Activated naive CD4-positive, alpha-beta T cell treated with anti-CD3 and anti-CD28 coated beads for 36 hours (primary cell): ENCODE data around the gene GABBR2. TPM values are rescaled to one million over a fixed set of nuclear protein-coding genes. Genes with fewer than 3 reads are reported as not detected.

ENCODE experiments used
- CTCF ChIA-PET: fragments of 350-600 bp; sonication (Branson Sonifier 250); formaldehyde crosslinking; loops from one replicate; lab custom pipeline; 2021; ENCODE audit warnings: antibody characterized with exemption; lab: Charles Lee
- DNase-seq: peaks from one replicate; pipeline ENCODE4 v3.0.0-alpha.2; 2020
- H3K27ac Mint-ChIP-seq: one replicate; pipeline ENCODE4 v1.8.0; 2021; ENCODE audit warnings: mild to moderate bottlenecking, mixed read lengths
- H3K27me3 Mint-ChIP-seq: one replicate; pipeline ENCODE4 v1.8.0; 2021; ENCODE audit warnings: low read depth, mixed read lengths
- H3K36me3 Mint-ChIP-seq: one replicate; pipeline ENCODE4 v1.8.0; 2021; ENCODE audit warnings: low read depth, mixed read lengths
- H3K4me1 Mint-ChIP-seq: one replicate; pipeline ENCODE4 v1.8.0; 2021; ENCODE audit warnings: low read depth, mixed read lengths
- H3K4me3 Mint-ChIP-seq: one replicate; pipeline ENCODE4 v1.8.0; 2021; ENCODE audit warnings: mild to moderate bottlenecking, moderate library complexity, mixed read lengths
- H3K9me3 Mint-ChIP-seq: one replicate; pipeline ENCODE4 v1.8.0; 2021; ENCODE audit warnings: mixed read lengths
- intact Hi-C: fragments of 100-400 bp; cut with micrococcal nuclease; formaldehyde crosslinking; loops from one replicate; pipeline ENCODE4 v1.15.1; 2023
- total RNA-seq, 2 experiments: library from RNA; stranded (reverse); gene quantifications; one replicate each; pipeline ENCODE4 v1.2.3, GENCODE V29; 2021

The GABBR2 gene
- total RNA-seq, 2 experiments from 2014 or later, result not detected

DNA sequence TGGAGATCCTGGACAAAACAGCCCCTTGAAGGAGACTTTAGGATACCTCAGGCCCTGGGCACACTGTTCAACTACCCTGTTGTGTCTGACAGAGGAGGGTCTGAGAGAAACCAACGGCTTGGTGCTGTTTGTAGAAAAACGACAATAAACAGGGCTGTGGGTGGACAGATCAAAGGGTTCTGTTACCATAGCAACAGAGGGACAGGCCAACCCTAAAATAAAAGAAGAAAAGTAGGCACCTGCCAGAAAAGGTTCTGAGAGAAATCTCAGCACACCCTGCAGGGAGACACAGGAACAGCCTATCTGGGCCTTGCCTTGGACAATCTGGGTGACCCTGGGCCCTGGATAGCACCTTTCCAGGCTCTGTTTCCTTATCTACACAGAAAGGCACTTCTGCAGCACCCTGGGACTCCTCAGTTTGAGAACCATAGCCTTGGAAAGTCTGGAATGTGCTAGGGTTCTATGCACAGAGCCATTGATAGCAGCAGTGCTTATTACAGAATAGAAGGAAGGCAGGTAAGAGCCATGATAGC, 348.5 kb downstream of the GABBR2 start:
- peaks cover 3% of the 10 kb centered on the region for H3K27me3 Mint-ChIP-seq
- H3K9me3 Mint-ChIP-seq, result peaks cover 5% of the 10 kb centered on the region
- CTCF ChIA-PET, result no interaction called here
- no peak for DNase-seq
- peaks cover 4% of the 10 kb centered on the region for H3K36me3 Mint-ChIP-seq
- no peak overlapping the region for H3K4me3 Mint-ChIP-seq
- no peaks in the 10 kb centered on the region for H3K4me1 Mint-ChIP-seq
- no peak overlapping the region for H3K27ac Mint-ChIP-seq
- intact Hi-C loops, result no loop called here

DNA sequence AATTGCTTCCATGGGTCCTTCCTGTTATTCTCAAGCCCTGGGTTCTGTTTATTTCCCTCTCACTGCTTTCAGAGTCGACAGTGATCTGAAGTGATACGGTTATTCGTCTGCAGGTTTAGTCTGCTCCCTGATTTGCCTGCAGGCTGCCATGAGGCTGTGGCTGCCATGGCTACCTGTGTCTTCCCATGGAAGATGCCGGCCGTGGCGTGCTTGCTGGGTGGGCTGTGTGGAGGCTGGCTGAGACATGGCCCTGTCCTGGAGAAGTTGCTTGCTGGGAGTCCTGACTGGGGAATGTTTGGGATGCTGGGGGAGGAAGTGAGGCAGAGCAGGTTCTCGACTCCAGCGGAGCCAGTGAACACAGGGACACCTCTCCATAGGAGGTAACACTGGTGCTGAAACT, 349.2 kb downstream of the GABBR2 start:
- intact Hi-C loops, result no loop called here
- Mint-ChIP-seq H3K9me3 (no peaks in the 10 kb centered on the region), H3K27ac (no peak overlapping the region), H3K4me3 (no peak overlapping the region), H3K4me1 (no peaks in the 10 kb centered on the region), H3K36me3 (no peaks in the 10 kb centered on the region), H3K27me3 (no peaks in the 10 kb centered on the region)
- no peak for DNase-seq
- CTCF ChIA-PET, result no interaction called here

DNA sequence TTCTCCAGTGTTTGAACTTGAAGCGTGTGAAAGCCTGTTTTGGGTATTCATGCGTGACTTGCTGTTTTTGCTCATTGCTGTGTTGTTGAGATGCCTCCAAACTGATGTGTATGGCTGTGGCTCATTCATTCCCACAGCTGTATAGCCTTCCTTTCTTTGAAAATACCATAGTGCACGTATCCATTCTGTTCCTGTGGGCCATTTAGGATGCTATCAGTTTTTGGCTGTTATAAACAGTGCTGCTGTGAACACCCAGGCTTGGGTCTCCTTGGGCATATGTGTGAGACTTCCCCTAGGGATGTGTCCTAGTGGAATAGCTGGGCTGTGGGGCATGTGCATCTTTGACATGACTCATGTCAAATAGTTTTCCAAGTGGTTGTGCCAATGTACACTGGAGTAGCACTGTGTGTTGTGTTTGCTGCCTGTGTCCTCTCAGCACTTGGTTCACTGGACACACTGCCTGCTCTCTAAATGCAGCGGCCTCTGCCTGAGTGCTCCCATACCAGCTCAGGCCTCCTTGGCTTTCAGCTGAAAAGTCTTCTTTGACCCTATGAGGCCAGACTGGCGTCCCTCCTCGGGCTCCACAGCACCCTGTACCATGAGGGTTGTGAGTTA, 350.7 kb downstream of the GABBR2 start:
- no peak overlapping the region for H3K4me3 Mint-ChIP-seq
- no peaks in the 10 kb centered on the region for H3K9me3 Mint-ChIP-seq
- CTCF ChIA-PET, result no interaction called here
- no peak overlapping the region for H3K27ac Mint-ChIP-seq
- no peaks in the 10 kb centered on the region for H3K4me1 Mint-ChIP-seq
- H3K36me3 Mint-ChIP-seq, result no peaks in the 10 kb centered on the region
- peaks cover 5% of the 10 kb centered on the region for H3K27me3 Mint-ChIP-seq
- no peak for DNase-seq
- intact Hi-C loops, result no loop called here

DNA sequence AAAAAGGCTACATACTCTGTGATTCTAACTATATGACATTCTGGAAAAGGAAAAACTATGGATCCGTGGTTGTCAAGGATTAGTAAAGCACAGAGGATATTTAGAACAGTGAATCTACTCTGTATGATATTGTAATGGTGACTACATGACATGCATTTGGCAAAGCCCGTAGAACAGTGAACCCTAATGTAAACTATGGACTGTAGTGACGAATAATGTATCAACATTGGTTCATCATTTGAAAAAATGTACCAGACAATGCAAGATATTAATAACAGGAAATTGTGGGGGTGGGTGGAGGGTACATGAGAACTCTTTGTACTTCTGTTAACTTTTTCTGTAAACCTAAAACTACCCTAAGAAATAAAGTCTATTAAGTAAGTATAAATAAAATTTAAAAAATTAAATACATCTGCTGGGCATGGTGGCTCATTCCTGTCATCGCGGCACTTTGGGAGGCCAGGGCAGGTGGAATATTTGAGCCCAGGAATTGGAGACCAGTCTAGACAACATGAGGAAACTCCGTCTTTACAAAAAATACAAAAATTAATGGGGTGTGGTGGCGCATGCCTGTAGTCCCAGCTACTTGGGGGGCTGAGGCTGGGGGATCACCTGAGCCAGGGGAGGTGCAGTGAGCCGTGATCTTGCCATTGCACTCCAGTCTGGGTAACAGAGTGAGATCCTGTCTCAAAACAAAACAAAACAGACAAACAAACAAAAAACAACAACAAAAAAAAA, 351.6 kb downstream of the GABBR2 start:
- no peaks in the 10 kb centered on the region for H3K4me1 Mint-ChIP-seq
- H3K36me3 Mint-ChIP-seq, result no peaks in the 10 kb centered on the region
- H3K27me3 Mint-ChIP-seq, result peaks cover 12% of the 10 kb centered on the region
- no peak overlapping the region for H3K4me3 Mint-ChIP-seq
- no peak overlapping the region for H3K27ac Mint-ChIP-seq
- intact Hi-C loops, result no loop called here
- CTCF ChIA-PET, result no interaction called here
- DNase-seq, result no peak
- no peaks in the 10 kb centered on the region for H3K9me3 Mint-ChIP-seq

DNA sequence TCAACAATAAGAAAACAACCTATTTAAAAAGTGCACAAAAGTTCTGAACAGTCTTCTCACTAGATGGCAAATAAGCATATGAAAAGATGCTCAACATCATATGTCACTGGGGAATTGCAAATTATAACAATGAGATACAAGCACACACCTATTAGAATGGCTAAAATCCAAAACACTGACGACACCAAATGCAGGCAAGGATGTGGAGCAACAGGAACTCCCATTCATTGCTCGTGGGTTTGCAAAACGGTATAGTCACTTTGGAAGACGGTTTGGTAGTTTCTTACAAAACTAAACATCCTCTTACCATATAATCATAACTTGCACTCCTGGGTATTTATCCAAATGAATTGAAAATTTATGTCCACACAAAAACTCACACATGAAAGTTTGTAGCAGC, 352.4 kb downstream of the GABBR2 start:
- no peaks in the 10 kb centered on the region for H3K36me3 Mint-ChIP-seq
- intact Hi-C loops, result no loop called here
- DNase-seq, result no peak
- no peaks in the 10 kb centered on the region for H3K4me1 Mint-ChIP-seq
- H3K4me3 Mint-ChIP-seq, result no peak overlapping the region
- peaks cover 6% of the 10 kb centered on the region for H3K9me3 Mint-ChIP-seq
- CTCF ChIA-PET, result interaction anchor here (1.4 kb wide), 1 partner anchor 9 kb away, joined by 3 read pairs; no protein-coding TSS in a partner anchor
- H3K27me3 Mint-ChIP-seq, result peaks cover 20% of the 10 kb centered on the region
- H3K27ac Mint-ChIP-seq, result no peak overlapping the region

DNA sequence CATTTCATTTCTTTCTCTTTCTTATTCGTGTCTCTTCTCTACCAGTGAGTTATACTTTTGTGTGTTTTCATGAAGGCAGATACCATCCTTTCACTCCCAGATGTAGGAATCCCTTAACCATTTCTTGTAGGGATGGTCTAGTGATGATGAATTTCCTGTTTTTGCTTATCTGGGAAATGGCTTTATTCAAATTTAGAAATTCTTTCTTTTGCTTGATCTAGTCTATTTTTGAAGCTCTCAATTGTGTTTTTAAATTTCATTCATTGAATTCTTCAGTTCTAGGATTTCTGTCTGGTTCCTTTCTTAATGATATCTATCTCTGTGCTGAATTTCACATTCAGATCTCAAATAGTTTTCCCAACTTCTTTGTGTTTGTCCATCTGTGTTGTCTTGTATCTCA, 357.4 kb downstream of the GABBR2 start:
- CTCF ChIA-PET, result no interaction called here
- no peak overlapping the region for H3K4me3 Mint-ChIP-seq
- peaks cover 40% of the 10 kb centered on the region for H3K27me3 Mint-ChIP-seq
- intact Hi-C loops, result no loop called here
- H3K36me3 Mint-ChIP-seq, result no peaks in the 10 kb centered on the region
- peaks cover 9% of the 10 kb centered on the region for H3K9me3 Mint-ChIP-seq
- no peak for DNase-seq
- H3K4me1 Mint-ChIP-seq, result no peaks in the 10 kb centered on the region
- H3K27ac Mint-ChIP-seq, result no peak overlapping the region

DNA sequence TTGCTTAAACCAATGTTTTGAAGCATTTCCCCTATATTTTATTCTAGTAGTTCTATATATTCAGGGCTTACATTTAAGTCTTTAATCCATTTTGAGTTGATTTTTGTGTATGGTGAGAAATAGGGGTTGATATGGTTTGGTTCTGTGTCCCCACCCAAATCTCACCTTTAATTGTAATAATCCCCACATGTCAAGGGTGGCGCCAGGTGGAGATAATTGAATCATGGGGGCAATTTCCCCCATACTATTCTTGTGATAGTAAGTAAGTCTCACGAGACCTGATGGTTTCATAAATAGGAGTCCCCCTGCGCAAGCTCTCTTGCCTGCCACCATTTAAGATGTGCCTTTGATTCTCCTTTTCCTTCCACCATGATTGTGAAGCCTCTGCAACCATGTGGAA, 361.1 kb downstream of the GABBR2 start:
- Mint-ChIP-seq H3K36me3 (no peaks in the 10 kb centered on the region), H3K4me3 (no peak overlapping the region), H3K27ac (no peak overlapping the region), H3K9me3 (peaks cover 9% of the 10 kb centered on the region), H3K4me1 (no peaks in the 10 kb centered on the region), H3K27me3 (peaks cover 41% of the 10 kb centered on the region)
- intact Hi-C loops, result no loop called here
- CTCF ChIA-PET, result no interaction called here
- DNase-seq, result no peak

DNA sequence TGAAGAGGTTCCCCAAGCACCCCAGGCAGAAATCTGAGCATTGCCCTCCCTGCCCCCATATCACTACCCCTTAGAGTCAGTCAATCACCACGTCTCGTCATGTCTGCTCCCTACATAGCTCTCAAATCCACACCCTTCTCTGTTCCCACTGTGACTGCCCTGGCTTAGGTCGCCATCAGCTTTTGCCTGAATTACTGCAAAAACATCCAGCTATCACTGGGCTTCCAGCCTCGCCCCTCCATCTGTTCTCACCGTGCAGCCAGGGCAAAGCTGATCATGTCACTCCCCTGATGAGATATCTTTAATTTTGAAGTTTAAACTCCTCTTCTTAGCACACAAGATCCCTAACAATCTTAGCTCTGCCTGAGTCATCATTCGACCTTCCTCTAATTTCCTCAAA, 363.7 kb downstream of the GABBR2 start:
- no peak for DNase-seq
- Mint-ChIP-seq H3K27me3 (peaks cover 20% of the 10 kb centered on the region), H3K27ac (no peak overlapping the region), H3K9me3 (no peaks in the 10 kb centered on the region), H3K4me3 (no peak overlapping the region), H3K36me3 (no peaks in the 10 kb centered on the region), H3K4me1 (no peaks in the 10 kb centered on the region)
- CTCF ChIA-PET, result no interaction called here
- intact Hi-C loops, result no loop called here

DNA sequence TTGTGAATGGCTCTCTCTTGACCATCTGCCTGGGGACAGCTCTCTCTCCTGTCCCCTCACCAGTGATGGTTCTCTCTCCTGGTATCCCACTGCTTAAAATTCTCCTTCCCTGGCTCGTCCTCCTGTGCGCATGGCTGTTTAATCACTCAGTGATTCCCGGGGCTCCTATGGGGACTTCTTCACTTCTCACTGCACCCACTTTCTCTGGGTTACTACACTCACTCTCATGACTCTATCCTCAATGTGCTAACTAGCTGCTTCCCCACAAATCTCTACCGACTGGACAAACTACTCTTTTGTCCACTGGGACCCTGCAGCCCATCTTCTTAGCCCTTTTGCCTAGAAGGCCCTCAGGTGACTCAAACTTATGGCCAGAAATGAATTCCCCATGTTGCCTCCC, 364.2 kb downstream of the GABBR2 start:
- CTCF ChIA-PET, result no interaction called here
- no peaks in the 10 kb centered on the region for H3K36me3 Mint-ChIP-seq
- intact Hi-C loops, result no loop called here
- peaks cover 20% of the 10 kb centered on the region for H3K27me3 Mint-ChIP-seq
- peaks cover 2% of the 10 kb centered on the region for H3K9me3 Mint-ChIP-seq
- H3K27ac Mint-ChIP-seq, result no peak overlapping the region
- no peak overlapping the region for H3K4me3 Mint-ChIP-seq
- DNase-seq, result no peak
- H3K4me1 Mint-ChIP-seq, result no peaks in the 10 kb centered on the region

DNA sequence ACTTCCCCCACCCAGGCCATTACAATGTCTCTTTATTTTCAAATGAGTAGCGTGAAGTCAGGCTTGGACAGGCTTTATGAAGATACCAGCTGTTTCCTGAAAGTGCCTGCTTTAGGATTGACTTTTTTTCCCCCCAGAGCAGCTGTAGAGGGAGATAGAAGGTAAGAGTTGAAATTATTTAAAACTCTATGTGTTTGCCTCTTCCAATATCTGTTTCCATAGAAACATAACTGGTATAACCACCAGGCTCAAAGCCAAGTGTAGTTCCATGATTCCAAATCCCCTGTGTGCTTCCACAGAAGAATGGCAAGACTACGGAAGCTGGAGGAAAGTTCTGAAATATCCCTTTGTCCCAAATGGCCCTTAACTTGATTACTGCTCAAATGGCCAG, 365.9 kb downstream of the GABBR2 start:
- no peak for DNase-seq
- no peaks in the 10 kb centered on the region for H3K4me1 Mint-ChIP-seq
- intact Hi-C loops, result no loop called here
- CTCF ChIA-PET, result interaction anchor here (1.1 kb wide), 1 partner anchor 22 kb away, joined by 3 read pairs; no protein-coding TSS in a partner anchor
- no peak overlapping the region for H3K27ac Mint-ChIP-seq
- no peaks in the 10 kb centered on the region for H3K36me3 Mint-ChIP-seq
- H3K4me3 Mint-ChIP-seq, result no peak overlapping the region
- H3K9me3 Mint-ChIP-seq, result peaks cover 2% of the 10 kb centered on the region
- peaks cover 17% of the 10 kb centered on the region for H3K27me3 Mint-ChIP-seq

DNA sequence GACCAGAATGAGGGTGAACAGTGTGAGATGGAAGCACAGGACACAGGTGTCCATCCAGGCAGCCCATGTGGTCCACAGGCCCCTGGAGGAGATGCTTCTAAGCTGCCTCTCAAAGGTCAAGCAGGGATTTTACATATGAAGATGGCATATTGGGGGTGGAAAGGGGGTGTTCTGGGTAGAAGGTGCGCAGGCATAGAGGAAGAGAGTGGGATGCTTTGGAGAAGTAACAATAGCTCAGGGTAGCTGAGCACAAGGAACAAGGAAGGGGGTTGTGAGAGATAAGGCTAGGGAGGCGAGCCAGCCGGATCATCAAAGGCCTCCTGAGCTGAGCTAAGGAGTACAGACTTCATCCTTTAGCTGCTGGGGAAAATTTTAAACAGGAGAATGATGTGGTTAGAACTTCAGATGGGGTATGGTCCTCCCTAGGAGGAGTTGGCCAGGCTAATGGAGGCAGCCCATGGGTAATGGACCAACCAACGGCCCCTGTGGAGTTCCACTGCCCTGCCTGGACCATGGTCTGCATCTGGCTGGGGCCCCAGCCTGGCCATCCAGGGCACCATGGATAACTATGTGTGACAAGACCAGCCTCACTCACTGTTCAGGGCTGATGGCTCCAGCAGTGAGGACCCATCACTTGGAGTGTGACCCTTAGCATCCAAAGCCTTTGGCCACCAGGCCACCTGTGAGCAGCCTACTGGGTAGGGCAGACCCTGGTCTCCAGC, 366.5 kb downstream of the GABBR2 start:
- H3K27ac Mint-ChIP-seq, result no peak overlapping the region
- peaks cover 15% of the 10 kb centered on the region for H3K27me3 Mint-ChIP-seq
- H3K36me3 Mint-ChIP-seq, result no peaks in the 10 kb centered on the region
- peaks cover 2% of the 10 kb centered on the region for H3K9me3 Mint-ChIP-seq
- CTCF ChIA-PET, result interaction anchor here (1.1 kb wide), 1 partner anchor 23 kb away, joined by 3 read pairs; no protein-coding TSS in a partner anchor
- no peaks in the 10 kb centered on the region for H3K4me1 Mint-ChIP-seq
- no peak overlapping the region for H3K4me3 Mint-ChIP-seq
- intact Hi-C loops, result no loop called here
- DNase-seq, result no peak

DNA sequence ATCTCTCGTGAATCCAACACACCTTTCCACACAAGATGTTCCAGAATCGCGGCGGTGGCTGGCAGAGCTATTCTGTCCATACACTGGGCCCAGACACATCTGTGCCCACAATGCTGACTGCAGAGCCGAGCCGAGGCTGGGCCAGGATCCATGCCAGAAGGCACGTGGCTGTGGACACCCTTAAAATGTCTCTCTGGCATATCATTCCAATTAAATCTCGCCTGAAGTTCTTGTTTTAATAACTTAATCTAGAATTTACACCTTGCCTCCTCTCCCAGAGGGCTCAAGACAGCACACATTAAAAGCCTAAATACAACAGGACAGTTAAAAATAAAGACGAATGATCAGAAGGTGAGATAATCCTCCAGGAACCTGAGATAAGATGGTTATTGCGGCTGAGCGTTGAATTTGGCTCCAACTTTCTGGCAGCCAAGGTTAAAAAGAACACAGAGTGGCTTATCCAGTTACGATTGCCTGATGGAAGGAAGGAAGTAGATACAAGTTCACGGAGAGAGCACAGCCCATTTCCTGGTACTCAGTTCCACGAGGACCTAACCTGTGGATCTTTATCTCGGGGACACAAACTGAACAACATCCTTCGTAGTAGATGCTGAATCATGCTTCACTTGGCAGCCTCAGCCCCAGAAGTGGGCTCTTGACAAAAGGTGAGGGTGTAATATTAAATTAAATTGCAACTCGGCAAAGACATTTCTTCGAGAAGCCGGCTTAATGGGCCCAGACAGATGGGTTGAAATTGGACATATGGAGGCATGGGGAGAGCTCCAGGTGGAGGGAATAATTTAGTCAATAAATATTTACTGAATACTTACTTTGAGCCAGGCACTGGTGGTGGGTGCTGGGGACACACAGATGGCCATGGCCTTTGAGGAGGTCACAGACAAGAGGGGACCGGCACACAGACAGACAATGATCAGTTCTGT, 367.3 kb downstream of the GABBR2 start:
- peaks cover 2% of the 10 kb centered on the region for H3K9me3 Mint-ChIP-seq
- CTCF ChIA-PET, result no interaction called here
- no peaks in the 10 kb centered on the region for H3K36me3 Mint-ChIP-seq
- DNase-seq, result no peak
- H3K4me1 Mint-ChIP-seq, result no peaks in the 10 kb centered on the region
- H3K4me3 Mint-ChIP-seq, result no peak overlapping the region
- H3K27me3 Mint-ChIP-seq, result peaks cover 11% of the 10 kb centered on the region
- intact Hi-C loops, result no loop called here
- no peak overlapping the region for H3K27ac Mint-ChIP-seq
